Colon (tissue), 2 donors: ENCODE measurements around the gene ALCAM.

Experiments
- FAIRE-seq: peaks from 2 replicates; lab custom pipeline; 2012; peaks lifted over from hg19 to GRCh38; lab: Jason Lieb, UNC
- donor health status: control.
- donor health status: control.

The ALCAM gene

DNA sequence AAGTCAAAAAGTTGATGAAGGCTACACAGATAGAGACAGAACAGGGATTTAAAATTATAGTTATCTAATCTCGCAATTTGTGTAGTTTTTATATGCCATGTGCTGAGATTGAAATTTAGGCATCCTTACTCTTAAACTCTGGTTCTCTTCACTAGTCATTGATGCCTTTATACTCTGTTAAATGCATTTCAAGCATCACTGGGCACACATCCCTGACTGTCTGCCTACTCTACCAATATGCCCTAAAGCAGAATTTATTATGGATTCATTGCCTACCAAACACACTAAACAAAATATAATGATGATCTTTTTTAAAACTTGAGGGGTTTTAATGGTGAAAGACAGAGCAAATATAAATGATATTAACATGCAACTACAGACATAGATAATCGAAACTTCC, 10.3 kb upstream of the ALCAM start:
- no peak for FAIRE-seq

DNA sequence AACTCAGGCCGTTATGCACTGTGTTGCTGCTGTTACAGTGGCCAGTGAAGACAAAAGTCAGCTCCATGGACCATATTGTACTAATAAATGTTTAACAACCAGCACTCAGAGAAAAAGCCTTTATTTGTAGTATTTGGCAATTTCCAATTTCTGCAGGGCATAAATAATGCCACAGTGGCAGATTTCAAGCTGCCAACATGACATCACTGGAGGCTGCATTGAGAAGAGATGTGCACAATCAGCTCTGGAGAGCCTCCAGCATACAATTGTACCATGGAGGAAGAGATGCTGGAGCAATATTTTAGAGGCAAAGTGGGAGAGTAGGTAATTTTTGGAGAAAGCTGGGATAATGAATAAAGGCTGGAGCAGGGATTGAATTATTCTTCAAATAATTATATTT, 9.7 kb upstream of the ALCAM start:
- no peak for FAIRE-seq

- FAIRE-seq = no peak
Measured at GRCh38 chr3:105359098-105359762, 7.5 kb upstream of the ALCAM start.

- FAIRE-seq = no peak
Measured at GRCh38 chr3:105360003-105360402, 6.7 kb upstream of the ALCAM start.

DNA sequence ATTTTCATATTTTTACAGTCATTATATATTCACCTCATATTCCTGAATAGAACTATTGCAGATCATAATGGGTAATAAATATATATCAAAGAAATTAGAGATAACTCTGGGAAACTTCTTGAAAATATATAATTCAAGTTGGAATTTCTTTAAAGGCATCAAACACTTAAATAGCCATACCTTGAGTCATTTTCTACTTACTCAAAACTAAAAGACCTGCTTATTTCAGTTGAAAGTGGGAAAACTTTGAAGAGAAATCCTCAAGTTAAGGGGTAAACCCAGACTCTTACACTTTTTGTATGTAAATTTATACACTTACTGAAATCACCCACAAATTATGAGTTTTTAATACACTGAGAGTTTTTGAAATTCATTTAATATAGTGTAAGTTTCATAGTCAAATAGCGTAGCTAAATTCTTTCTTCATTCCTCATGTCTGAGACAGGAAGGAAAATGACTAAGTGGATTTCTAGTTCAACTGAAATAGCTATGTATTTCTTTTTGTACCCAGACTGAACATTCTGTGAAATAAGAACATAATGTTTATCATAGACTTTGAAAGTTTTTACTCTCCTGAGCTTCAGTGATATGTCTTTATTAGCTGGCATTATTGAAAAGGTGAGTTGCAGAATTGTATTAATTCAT, 4.6 kb upstream of the ALCAM start:
- FAIRE-seq = no peak

- FAIRE-seq = no peak
Measured at GRCh38 chr3:105364128-105364527, 2.6 kb upstream of the ALCAM start.

DNA sequence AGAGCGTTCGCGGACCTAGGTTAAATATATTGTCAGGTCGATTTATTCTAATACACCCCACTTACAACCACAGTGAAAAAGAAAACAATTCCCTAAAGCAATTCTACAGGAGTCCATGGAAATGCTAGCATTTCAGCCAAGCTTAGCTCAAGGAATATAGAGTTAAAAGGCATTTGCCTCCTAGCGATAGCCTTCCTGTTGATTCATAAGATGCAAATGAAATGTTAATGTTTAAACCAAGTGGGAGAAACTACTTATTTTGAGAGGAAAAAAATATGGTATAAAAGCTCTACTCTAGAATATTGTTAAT, 1.7 kb upstream of the ALCAM start:
- FAIRE-seq = no peak

- no peak for FAIRE-seq
Measured at GRCh38 chr3:105365391-105366325, 1.1 kb upstream of the ALCAM start.

DNA sequence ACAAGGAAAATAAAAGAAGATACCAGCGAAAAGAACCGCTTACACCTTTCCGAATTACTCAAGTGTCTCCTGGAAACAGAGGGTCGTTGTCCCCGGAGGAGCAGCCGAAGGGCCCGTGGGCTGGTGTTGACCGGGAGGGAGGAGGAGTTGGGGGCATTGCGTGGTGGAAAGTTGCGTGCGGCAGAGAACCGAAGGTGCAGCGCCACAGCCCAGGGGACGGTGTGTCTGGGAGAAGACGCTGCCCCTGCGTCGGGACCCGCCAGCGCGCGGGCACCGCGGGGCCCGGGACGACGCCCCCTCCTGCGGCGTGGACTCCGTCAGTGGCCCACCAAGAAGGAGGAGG, 325 bp downstream of the ALCAM start:
- FAIRE-seq = no peak

GRCh38 chr3:105367406-105368213, 901 bp downstream of the ALCAM start:
- no peak for FAIRE-seq

DNA sequence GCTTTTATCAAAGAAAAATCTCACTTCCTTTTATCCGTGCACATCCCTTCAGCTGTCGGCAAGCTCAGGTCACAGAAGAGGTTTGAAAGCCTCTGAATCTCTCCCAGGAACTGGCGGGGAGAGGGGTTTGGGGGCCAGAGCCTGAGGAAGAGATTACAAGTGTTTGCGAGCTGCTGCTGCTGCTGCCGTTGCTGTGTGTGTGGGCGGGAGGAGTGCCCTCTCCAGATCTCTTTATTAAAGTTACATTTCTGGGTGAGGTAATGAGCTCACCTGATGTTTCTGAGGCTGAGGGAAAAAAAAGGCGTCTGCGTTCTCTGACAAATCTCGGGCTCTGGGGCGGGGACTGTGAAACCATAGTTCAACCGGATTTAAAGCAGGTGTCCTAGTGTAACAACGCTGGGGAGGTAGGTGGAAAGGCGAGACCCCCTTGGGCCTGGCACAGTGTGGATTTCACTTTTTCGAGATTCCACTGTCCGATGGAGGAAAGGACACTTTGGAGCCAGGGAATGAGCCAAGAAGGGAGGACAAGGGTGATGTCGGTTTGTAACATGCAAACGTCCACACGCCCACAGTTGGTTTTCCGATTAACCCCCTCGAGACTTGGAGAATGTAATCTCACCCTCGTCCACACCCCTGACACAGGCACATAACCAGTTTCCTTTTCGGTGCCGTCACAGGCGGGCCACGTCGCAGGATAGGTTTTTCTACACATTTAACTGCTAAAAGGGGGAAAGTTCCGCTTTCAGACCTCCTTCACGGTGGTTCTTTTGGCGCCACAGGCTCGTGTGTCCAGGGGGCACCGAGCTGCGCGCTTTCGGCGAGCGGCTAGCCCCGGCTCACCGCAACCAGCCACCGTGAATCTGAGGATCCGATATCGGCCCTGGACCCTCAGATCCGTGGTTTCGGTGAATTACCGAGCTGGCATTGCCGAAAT, 2.1 kb downstream of the ALCAM start:
- FAIRE-seq = no peak

DNA sequence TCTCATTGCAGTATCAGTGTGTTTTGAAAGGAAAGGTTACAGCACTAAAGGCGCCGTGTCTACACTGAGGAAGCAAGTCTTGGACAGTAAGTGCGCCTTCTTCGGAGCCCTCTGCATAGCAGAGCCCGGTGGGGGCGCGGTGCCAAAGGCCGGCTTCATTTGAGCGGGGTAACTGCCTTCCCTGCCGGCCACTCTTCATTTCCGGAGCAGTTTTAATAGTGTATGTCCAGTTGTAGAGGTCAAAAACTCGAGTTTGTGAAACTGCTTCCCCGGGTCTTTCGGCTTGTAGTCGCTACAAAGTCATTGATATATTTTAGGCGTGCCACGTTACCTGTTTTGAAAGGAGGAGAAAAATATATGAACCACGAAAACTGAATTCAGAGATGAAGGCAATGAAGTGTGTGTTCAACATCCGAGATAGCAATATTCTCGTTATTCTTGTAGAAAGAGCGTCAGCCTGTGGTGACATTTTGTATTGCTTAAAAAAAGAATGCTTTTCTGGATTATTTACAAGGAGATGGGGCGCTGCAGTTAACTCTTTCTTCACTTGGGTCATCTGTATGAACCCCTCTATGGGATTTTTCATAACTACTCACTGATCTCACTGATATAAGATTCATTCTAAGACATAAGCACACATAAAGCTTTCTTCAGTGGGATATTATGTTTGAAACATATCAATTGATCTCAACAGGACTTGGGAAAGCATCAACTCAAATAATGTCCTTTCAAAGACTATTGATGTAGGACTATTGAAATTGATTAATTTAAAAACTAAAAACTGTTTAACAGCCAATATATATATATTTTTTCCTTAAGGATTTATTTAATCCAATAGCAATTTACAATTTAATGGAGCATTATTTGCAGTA, 3.0 kb downstream of the ALCAM start:
- no peak for FAIRE-seq

DNA sequence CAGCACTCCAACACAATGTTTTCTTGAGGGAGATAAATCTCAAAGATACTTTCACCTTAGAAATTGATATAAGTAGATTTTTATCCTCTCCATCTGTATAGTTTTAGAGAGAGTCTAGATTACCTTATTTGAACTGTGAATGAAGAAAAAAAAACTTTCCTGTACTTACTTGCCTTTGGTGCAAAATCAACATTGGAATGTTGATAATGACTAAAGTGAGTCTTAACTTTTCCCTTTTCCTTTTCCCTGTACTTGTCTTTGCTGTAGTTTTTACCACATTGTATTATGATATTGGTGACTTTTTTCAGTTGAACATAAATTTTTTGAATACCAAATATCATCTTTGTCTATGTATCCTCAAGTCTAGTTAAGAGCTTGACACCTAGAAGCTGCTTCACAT, 6.7 kb downstream of the ALCAM start:
- FAIRE-seq = no peak

DNA sequence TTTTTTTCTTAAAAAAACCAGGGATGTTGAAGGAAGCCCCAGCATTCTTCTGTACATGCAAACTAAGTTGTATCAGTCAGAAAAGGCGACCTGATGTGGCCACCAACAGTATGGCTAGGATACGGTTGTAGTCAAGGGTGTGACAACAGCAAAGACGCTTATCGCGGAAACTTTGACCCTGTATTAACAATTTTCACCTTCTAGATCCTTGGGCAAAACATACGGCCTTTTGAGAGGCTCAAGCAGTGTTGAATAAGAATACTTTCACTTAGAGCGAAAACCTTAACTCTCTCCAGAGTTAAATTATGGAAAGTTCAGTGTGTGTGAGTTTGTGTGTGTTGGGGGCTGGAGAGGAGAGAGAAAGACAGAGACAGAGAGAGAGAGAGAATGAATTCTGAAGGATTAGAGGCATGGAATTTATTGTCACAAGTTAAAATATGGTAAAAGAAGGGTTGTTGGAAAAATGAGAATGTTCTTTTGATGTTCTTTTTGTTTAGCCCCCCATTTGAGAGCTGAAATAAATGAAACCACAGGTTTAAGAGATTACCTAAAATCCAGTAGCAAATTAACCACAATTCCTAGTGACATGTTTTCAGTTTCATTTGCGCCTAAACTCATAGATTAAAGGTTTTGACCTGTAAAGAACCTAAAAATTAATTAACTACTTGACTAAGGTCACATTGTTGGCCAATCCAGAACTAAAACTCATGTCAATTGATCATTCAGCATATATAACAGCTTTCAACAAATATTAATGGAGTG, 9.2 kb downstream of the ALCAM start:
- FAIRE-seq = no peak

DNA sequence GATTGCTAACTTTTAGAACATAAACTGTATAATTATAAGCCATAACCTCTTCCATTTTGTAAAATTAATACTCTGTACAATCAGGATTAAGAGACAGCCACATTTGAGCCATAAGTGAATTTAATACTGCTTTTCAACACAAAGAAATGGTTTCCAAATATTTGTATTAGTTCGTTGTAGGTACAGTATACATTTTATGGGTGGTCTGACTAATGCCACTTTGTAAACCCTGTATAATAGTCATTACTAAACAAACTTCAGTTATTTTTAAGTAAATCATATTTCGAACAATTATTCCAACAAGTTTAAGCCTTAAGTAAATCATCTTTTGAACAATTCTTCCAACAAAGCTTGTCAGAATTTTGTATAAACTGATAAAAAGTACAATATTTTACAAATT, 11.0 kb downstream of the ALCAM start:
- FAIRE-seq = peak; percentile 36

DNA sequence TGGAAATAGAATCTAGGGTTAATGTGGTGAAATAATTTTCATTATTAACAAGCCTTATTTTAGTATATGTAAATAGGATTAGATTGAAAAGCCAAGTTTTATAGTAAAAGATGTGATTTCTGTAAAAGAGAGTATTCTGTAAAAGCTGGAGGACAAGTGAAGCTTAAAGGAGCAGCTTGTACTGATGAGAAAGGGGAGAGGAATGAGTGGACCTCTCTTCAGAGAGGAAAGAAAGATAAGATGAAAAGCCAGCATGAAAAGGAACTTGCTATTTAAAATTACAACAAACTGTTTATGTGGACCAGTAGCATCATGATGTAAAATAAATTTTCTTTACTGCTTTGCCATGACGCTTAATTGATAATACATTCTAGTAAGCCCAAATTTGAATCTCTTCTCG, 18.5 kb downstream of the ALCAM start:
- no peak for FAIRE-seq

- no peak for FAIRE-seq
Measured at GRCh38 chr3:105385819-105386508, 19.3 kb downstream of the ALCAM start.

GRCh38 chr3:105387122-105387751, 20.5 kb downstream of the ALCAM start:
- no peak for FAIRE-seq

DNA sequence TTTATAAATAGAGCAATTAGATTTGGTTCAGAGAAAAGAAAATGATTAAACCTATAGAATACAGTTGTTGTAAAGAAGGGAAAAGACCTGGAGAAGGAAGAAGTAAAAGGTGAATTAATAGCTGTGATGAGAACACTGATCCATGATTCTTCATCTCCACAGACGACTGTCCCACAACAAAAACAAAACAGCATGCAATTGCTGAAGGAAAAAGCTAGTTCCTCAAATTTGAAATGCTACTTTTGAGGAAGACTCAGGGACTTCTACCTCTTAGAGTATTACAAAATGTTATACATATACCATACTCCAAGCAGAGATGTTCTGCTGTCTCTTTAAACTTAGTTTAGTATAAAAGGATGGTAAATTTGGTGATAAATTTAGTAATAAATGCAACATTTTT, 21.5 kb downstream of the ALCAM start:
- no peak for FAIRE-seq
